Measurements from ENCODE around the gene GFY. TPM values are rescaled to one million over a fixed set of nuclear protein-coding genes. Genes with fewer than 3 reads are reported as not detected.
A peak's percentile ranks its signal among the peaks of the same experiment; 100 is the strongest.

GFY gene
- total RNA-seq, 1 experiment from 2014 or later, result 0.34 TPM

GRCh38 chr19:49450405-49450804 is 25.2 kb downstream of the GFY start:
- Histone ChIP-seq H3K4me2 (ENCODE audit: low read depth, low read length, poor library complexity, severe bottlenecking) (peak overlapping the region; percentile 99), H2AFZ (ENCODE audit: low read length) (no peak overlapping the region), H3K36me3 (ENCODE audit: insufficient read depth, low read length) (peaks cover 26% of the 10 kb centered on the region; the same call in 1 of the 2 replicates), H3K4me1 (ENCODE audit: low read length) (peaks cover 42% of the 10 kb centered on the region), H3K9me2 (replicated peaks; ENCODE audit: insufficient read depth, low read length) (no peaks in the 10 kb centered on the region), H3K27ac (ENCODE audit: low read length) (peak overlapping the region; percentile 82; the same call in 1 of the 2 replicates), H3K79me2 (ENCODE audit: low read length) (peaks cover 39% of the 10 kb centered on the region), H3K9me3 (ENCODE audit: low read length) (no peaks in the 10 kb centered on the region), H3K9ac (ENCODE audit: low read length) (peak overlapping the region; percentile 95), H4K20me1 (ENCODE audit: insufficient read depth, low read depth, low read length) (0 out of 2 replicates have a peak, but pooled peaks cover 3% of the 10 kb centered on the region), H3K4me3 (ENCODE audit: low read length) (peak overlapping the region; percentile 96), H3K27me3 (ENCODE audit: low read length) (no peaks in the 10 kb centered on the region)
- no peak for DNase-seq

- H3K9me2 ChIP-seq (replicated peaks; ENCODE audit: insufficient read depth, low read length), result no peaks in the 10 kb centered on the region
- H3K27me3 ChIP-seq (ENCODE audit: low read length), result no peaks in the 10 kb centered on the region
- H3K27ac ChIP-seq (ENCODE audit: low read length), result peak within 1 kb of the TSS; percentile 95
- H3K4me3 ChIP-seq (ENCODE audit: low read length), result peak within 1 kb of the TSS; percentile 96
- peaks cover 50% of the 10 kb centered on the region for H3K79me2 ChIP-seq (ENCODE audit: low read length)
- peak within 1 kb of the TSS; percentile 56; the same call in 1 of the 2 replicates for H2AFZ ChIP-seq (ENCODE audit: low read length)
- H3K9me3 ChIP-seq (ENCODE audit: low read length), result no peaks in the 10 kb centered on the region
- H3K9ac ChIP-seq (ENCODE audit: low read length), result peak within 1 kb of the TSS; percentile 99
- peaks cover 32% of the 10 kb centered on the region; the same call in 1 of the 2 replicates for H3K36me3 ChIP-seq (ENCODE audit: insufficient read depth, low read length)
- H3K4me2 ChIP-seq (ENCODE audit: low read depth, low read length, poor library complexity, severe bottlenecking), result peak within 1 kb of the TSS; percentile 99
- DNase-seq, result peak; percentile 100
- peaks cover 41% of the 10 kb centered on the region for H3K4me1 ChIP-seq (ENCODE audit: low read length)
- 0 out of 2 replicates have a peak, but pooled peaks cover 3% of the 10 kb centered on the region for H4K20me1 ChIP-seq (ENCODE audit: insufficient read depth, low read depth, low read length)
These were observed 26.4 kb downstream of the GFY start, which contains the start of gene PIH1D1 for GRCh38 chr19:49451430-49452181. Gene PIH1D1, minus strand, starts transcription at chr19:49451814. Its CDS starts 240 bp downstream, at chr19:49451574.

- Histone ChIP-seq H3K9me3 (ENCODE audit: low read length) (no peaks in the 10 kb centered on the region), H3K27me3 (ENCODE audit: low read length) (no peaks in the 10 kb centered on the region), H3K9ac (ENCODE audit: low read length) (peak within 1 kb of the TSS; percentile 99), H2AFZ (ENCODE audit: low read length) (peak within 1 kb of the TSS; percentile 38; the same call in 1 of the 2 replicates), H3K9me2 (replicated peaks; ENCODE audit: insufficient read depth, low read length) (no peaks in the 10 kb centered on the region), H3K36me3 (ENCODE audit: insufficient read depth, low read length) (peaks cover 26% of the 10 kb centered on the region; the same call in 1 of the 2 replicates), H3K79me2 (ENCODE audit: low read length) (peaks cover 50% of the 10 kb centered on the region), H3K27ac (ENCODE audit: low read length) (peak within 1 kb of the TSS; percentile 95), H3K4me2 (ENCODE audit: low read depth, low read length, poor library complexity, severe bottlenecking) (peak within 1 kb of the TSS; percentile 99), H4K20me1 (ENCODE audit: insufficient read depth, low read depth, low read length) (no peaks in the 10 kb centered on the region), H3K4me3 (ENCODE audit: low read length) (peak within 1 kb of the TSS; percentile 96), H3K4me1 (ENCODE audit: low read length) (peaks cover 32% of the 10 kb centered on the region)
- peak; percentile 100 for DNase-seq
These were observed 28.0 kb downstream of the GFY start, which contains the start of gene ALDH16A1 for GRCh38 chr19:49453013-49453756. Gene ALDH16A1, plus strand, starts transcription at chr19:49453225. Its CDS starts 107 bp downstream, at chr19:49453332.

GRCh38 chr19:49453757-49454240 is 28.6 kb downstream of the GFY start:
- Histone ChIP-seq H3K27ac (ENCODE audit: low read length) (peak overlapping the region; percentile 95), H2AFZ (ENCODE audit: low read length) (no peak overlapping the region)

GRCh38 chr19:49455773-49456172 is 30.6 kb downstream of the GFY start:
- peaks cover 23% of the 10 kb centered on the region for H3K4me1 ChIP-seq (ENCODE audit: low read length)
- no peaks in the 10 kb centered on the region for H3K9me2 ChIP-seq (replicated peaks; ENCODE audit: insufficient read depth, low read length)
- no peak overlapping the region for H3K27ac ChIP-seq (ENCODE audit: low read length)
- H3K79me2 ChIP-seq (ENCODE audit: low read length), result peaks cover 35% of the 10 kb centered on the region
- no peak overlapping the region for H3K9ac ChIP-seq (ENCODE audit: low read length)
- H4K20me1 ChIP-seq (ENCODE audit: insufficient read depth, low read depth, low read length), result no peaks in the 10 kb centered on the region
- H3K4me2 ChIP-seq (ENCODE audit: low read depth, low read length, poor library complexity, severe bottlenecking), result no peak overlapping the region
- H3K4me3 ChIP-seq (ENCODE audit: low read length), result no peak overlapping the region
- no peak overlapping the region for H2AFZ ChIP-seq (ENCODE audit: low read length)
- H3K36me3 ChIP-seq (ENCODE audit: insufficient read depth, low read length), result peaks cover 17% of the 10 kb centered on the region; the same call in 1 of the 2 replicates
- no peak for DNase-seq
- no peaks in the 10 kb centered on the region for H3K27me3 ChIP-seq (ENCODE audit: low read length)
- no peaks in the 10 kb centered on the region for H3K9me3 ChIP-seq (ENCODE audit: low read length)

More at GRCh38 chr19:49453757-49454240, 28.6 kb downstream of the GFY start:
- H3K9me3 ChIP-seq (ENCODE audit: low read length), result no peaks in the 10 kb centered on the region
- no peaks in the 10 kb centered on the region for H3K9me2 ChIP-seq (replicated peaks; ENCODE audit: insufficient read depth, low read length)
- no peaks in the 10 kb centered on the region for H4K20me1 ChIP-seq (ENCODE audit: insufficient read depth, low read depth, low read length)
- peaks cover 21% of the 10 kb centered on the region; the same call in 1 of the 2 replicates for H3K36me3 ChIP-seq (ENCODE audit: insufficient read depth, low read length)
- H3K4me1 ChIP-seq (ENCODE audit: low read length), result peaks cover 32% of the 10 kb centered on the region
- H3K9ac ChIP-seq (ENCODE audit: low read length), result peak overlapping the region; percentile 99
- H3K79me2 ChIP-seq (ENCODE audit: low read length), result peaks cover 50% of the 10 kb centered on the region
- peak; percentile 83 for DNase-seq
- H3K4me3 ChIP-seq (ENCODE audit: low read length), result peak overlapping the region; percentile 96
- peak overlapping the region; percentile 99 for H3K4me2 ChIP-seq (ENCODE audit: low read depth, low read length, poor library complexity, severe bottlenecking)
- H3K27me3 ChIP-seq (ENCODE audit: low read length), result no peaks in the 10 kb centered on the region

- no peaks in the 10 kb centered on the region for H4K20me1 ChIP-seq (ENCODE audit: insufficient read depth, low read depth, low read length)
- no peak overlapping the region for H2AFZ ChIP-seq (ENCODE audit: low read length)
- no peak overlapping the region for H3K9ac ChIP-seq (ENCODE audit: low read length)
- H3K36me3 ChIP-seq (ENCODE audit: insufficient read depth, low read length), result peaks cover 17% of the 10 kb centered on the region; the same call in 1 of the 2 replicates
- no peaks in the 10 kb centered on the region for H3K27me3 ChIP-seq (ENCODE audit: low read length)
- H3K4me1 ChIP-seq (ENCODE audit: low read length), result peaks cover 22% of the 10 kb centered on the region
- H3K4me3 ChIP-seq (ENCODE audit: low read length), result no peak overlapping the region
- peaks cover 30% of the 10 kb centered on the region for H3K79me2 ChIP-seq (ENCODE audit: low read length)
- no peak for DNase-seq
- no peaks in the 10 kb centered on the region for H3K9me3 ChIP-seq (ENCODE audit: low read length)
- H3K9me2 ChIP-seq (replicated peaks; ENCODE audit: insufficient read depth, low read length), result no peaks in the 10 kb centered on the region
- H3K4me2 ChIP-seq (ENCODE audit: low read depth, low read length, poor library complexity, severe bottlenecking), result no peak overlapping the region
- no peak overlapping the region for H3K27ac ChIP-seq (ENCODE audit: low read length)
These were observed 31.1 kb downstream of the GFY start for GRCh38 chr19:49456326-49456725.

GRCh38 chr19:49458567-49458903 is 33.3 kb downstream of the GFY start:
- Histone ChIP-seq H3K27me3 (ENCODE audit: low read length) (no peaks in the 10 kb centered on the region), H3K27ac (ENCODE audit: low read length) (no peak overlapping the region), H3K4me1 (ENCODE audit: low read length) (peaks cover 12% of the 10 kb centered on the region), H3K79me2 (ENCODE audit: low read length) (peaks cover 27% of the 10 kb centered on the region), H2AFZ (ENCODE audit: low read length) (no peak overlapping the region), H3K9me3 (ENCODE audit: low read length) (no peaks in the 10 kb centered on the region), H3K9me2 (replicated peaks; ENCODE audit: insufficient read depth, low read length) (no peaks in the 10 kb centered on the region), H3K4me2 (ENCODE audit: low read depth, low read length, poor library complexity, severe bottlenecking) (no peak overlapping the region), H3K9ac (ENCODE audit: low read length) (no peak overlapping the region), H4K20me1 (ENCODE audit: insufficient read depth, low read depth, low read length) (no peaks in the 10 kb centered on the region), H3K36me3 (ENCODE audit: insufficient read depth, low read length) (peaks cover 17% of the 10 kb centered on the region), H3K4me3 (ENCODE audit: low read length) (no peak overlapping the region)
- no peak for DNase-seq

- H4K20me1 ChIP-seq (ENCODE audit: insufficient read depth, low read depth, low read length), result no peaks in the 10 kb centered on the region
- DNase-seq, result no peak
- peaks cover 24% of the 10 kb centered on the region for H3K36me3 ChIP-seq (ENCODE audit: insufficient read depth, low read length)
- no peak overlapping the region for H3K27ac ChIP-seq (ENCODE audit: low read length)
- no peak overlapping the region for H3K4me3 ChIP-seq (ENCODE audit: low read length)
- no peaks in the 10 kb centered on the region for H3K9me3 ChIP-seq (ENCODE audit: low read length)
- no peaks in the 10 kb centered on the region for H3K27me3 ChIP-seq (ENCODE audit: low read length)
- H3K9ac ChIP-seq (ENCODE audit: low read length), result no peak overlapping the region
- H3K4me1 ChIP-seq (ENCODE audit: low read length), result peaks cover 3% of the 10 kb centered on the region
- H3K79me2 ChIP-seq (ENCODE audit: low read length), result peaks cover 18% of the 10 kb centered on the region
- no peaks in the 10 kb centered on the region for H3K9me2 ChIP-seq (replicated peaks; ENCODE audit: insufficient read depth, low read length)
- no peak overlapping the region for H3K4me2 ChIP-seq (ENCODE audit: low read depth, low read length, poor library complexity, severe bottlenecking)
- H2AFZ ChIP-seq (ENCODE audit: low read length), result no peak overlapping the region
These were observed 34.2 kb downstream of the GFY start for GRCh38 chr19:49459388-49459787.

Measured in Karpas-422 (cell line).